Liver (tissue), 9 donors: ENCODE results near the gene FRMPD3. TPM values are rescaled to one million over a fixed set of nuclear protein-coding genes. Genes with fewer than 3 reads are reported as not detected.

Source experiments
- DNase-seq: peaks from one replicate; pipeline ENCODE4 v3.0.0-alpha.2; 2017; ENCODE audit warnings: low spot score
- H3K27ac ChIP-seq, 2 donors: one replicate each; pipeline ENCODE4 v1.7.0; 2013; ENCODE audit warnings: inconsistent platforms in 2 of 2, low read length in 2 of 2, control low read depth in 1 of 2, low read depth in 1 of 2, mild to moderate bottlenecking in 1 of 2
- H3K27me3 ChIP-seq, 4 donors: one replicate each; pipeline versions ENCODE4 v1.6.1 to v1.7.0; 2013; ENCODE audit warnings: low read length in 3 of 4, inconsistent platforms in 1 of 4, mild to moderate bottlenecking in 1 of 4, moderate library complexity in 1 of 4; ENCODE audit not compliant: control insufficient read depth in 4 of 4, insufficient read depth in 4 of 4
- H3K36me3 ChIP-seq, 4 donors: one replicate each; pipeline versions ENCODE4 v1.6.1 to v1.7.0; 2013; ENCODE audit warnings: low read length in 3 of 4, mild to moderate bottlenecking in 3 of 4, low read depth in 1 of 4, moderate library complexity in 1 of 4; ENCODE audit not compliant: control insufficient read depth in 4 of 4, insufficient read depth in 3 of 4
- H3K4me1 ChIP-seq, 4 donors: one replicate each; pipeline versions ENCODE4 v1.6.1 to v1.7.0; 2013; ENCODE audit warnings: low read length in 3 of 4, mild to moderate bottlenecking in 3 of 4, moderate library complexity in 1 of 4; ENCODE audit not compliant: control insufficient read depth in 4 of 4, insufficient read depth in 4 of 4
- H3K4me3 ChIP-seq, 3 donors: one replicate each; pipeline versions ENCODE4 v1.6.1 to v1.7.0; 2013; ENCODE audit warnings: low read length in 3 of 3, control low read depth in 1 of 3, low read depth in 1 of 3, mild to moderate bottlenecking in 1 of 3
- H3K9ac ChIP-seq, 2 donors: one replicate each; pipeline ENCODE4 v1.7.0; 2013; ENCODE audit warnings: low read length in 2 of 2, mild to moderate bottlenecking in 2 of 2, moderate library complexity in 2 of 2, control low read depth in 1 of 2, low read depth in 1 of 2
- H3K9me3 ChIP-seq, 4 donors: one replicate each; pipeline versions ENCODE4 v1.6.1 to v1.7.0; 2013; ENCODE audit warnings: low read length in 3 of 4; ENCODE audit not compliant: control insufficient read depth in 4 of 4
- ATF3 ChIP-seq: IDR thresholded peaks from 2 replicates; pipeline ENCODE4 v1.6.1; 2016; ENCODE audit warnings: antibody characterized with exemption
- CTCF ChIP-seq: fragments of 150-350 bp; IDR thresholded peaks from 2 replicates; pipeline ENCODE4 v1.5.1; 2017; ENCODE audit warnings: improper control_type of control experiment, low read depth, low read length; ENCODE audit not compliant: missing input control
- EGR1 ChIP-seq, 2 donors: IDR thresholded peaks; 2 replicates each; pipeline ENCODE4 v1.6.1; 2016 to 2018; ENCODE audit warnings: antibody characterized with exemption in 2 of 2, low read depth in 2 of 2
- FOXA1 ChIP-seq: IDR thresholded peaks from 2 replicates; pipeline ENCODE4 v1.6.1; 2016; ENCODE audit warnings: antibody characterized with exemption
- FOXA2 ChIP-seq: IDR thresholded peaks from 2 replicates; pipeline ENCODE4 v1.6.1; 2016; ENCODE audit warnings: antibody characterized with exemption
- GABPA ChIP-seq, 2 donors: IDR thresholded peaks in 1 of 2; conservative IDR thresholded peaks in 1 of 2; 2 replicates each; pipeline ENCODE4 v1.6.1; 2016; ENCODE audit warnings: antibody characterized with exemption in 2 of 2, mild to moderate bottlenecking in 1 of 2, moderate library complexity in 1 of 2
- HNF4A ChIP-seq, 2 donors: conservative IDR thresholded peaks; 2 replicates each; pipeline ENCODE4 v1.6.1; 2016; ENCODE audit warnings: antibody characterized with exemption in 2 of 2, mild to moderate bottlenecking in 2 of 2
- HNF4G ChIP-seq: IDR thresholded peaks from 2 replicates; pipeline ENCODE4 v1.6.1; 2016; ENCODE audit warnings: antibody characterized with exemption
- JUND ChIP-seq, 2 donors: IDR thresholded peaks; 2 replicates each; pipeline ENCODE4 v1.6.1; 2016; ENCODE audit warnings: antibody characterized with exemption in 2 of 2
- MAX ChIP-seq: IDR thresholded peaks from 2 replicates; pipeline ENCODE4 v1.6.1; 2016; ENCODE audit warnings: antibody characterized with exemption
- NR2F2 ChIP-seq: IDR thresholded peaks from 2 replicates; pipeline ENCODE4 v1.6.1; 2016; ENCODE audit warnings: antibody characterized with exemption
- RAD21 ChIP-seq, 2 donors: IDR thresholded peaks; 2 replicates each; pipeline ENCODE4 v1.6.1; 2016; ENCODE audit warnings: antibody characterized with exemption in 2 of 2, mild to moderate bottlenecking in 2 of 2
- REST ChIP-seq: IDR thresholded peaks from 2 replicates; pipeline ENCODE4 v1.6.1; 2016; ENCODE audit warnings: antibody characterized with exemption, mild to moderate bottlenecking
- RXRA ChIP-seq, 2 donors: IDR thresholded peaks; 2 replicates each; pipeline ENCODE4 v1.6.1; 2017 to 2018; ENCODE audit warnings: antibody characterized with exemption in 2 of 2, mild to moderate bottlenecking in 1 of 2
- TAF1 ChIP-seq: conservative IDR thresholded peaks from 2 replicates; pipeline ENCODE4 v1.6.1; 2016; ENCODE audit warnings: antibody characterized with exemption, mild to moderate bottlenecking
- YY1 ChIP-seq: IDR thresholded peaks from 2 replicates; pipeline ENCODE4 v1.6.1; 2016; ENCODE audit warnings: antibody characterized with exemption, mild to moderate bottlenecking
- ZBTB33 ChIP-seq: IDR thresholded peaks from 2 replicates; pipeline ENCODE4 v1.6.1; 2016; ENCODE audit warnings: antibody characterized with exemption
- WGBS: extraction: QIAGEN DNeasy Blood & Tissue Kit; methylation state at CpG from one replicate; pipeline ENCODE4 v1.1.7; 2013; 5-methylcytosine and 5-hydroxymethylcytosine counted together
- polyA plus RNA-seq, 2 donors: library from polyadenylated mRNA; stranded (reverse) in 1 of 2; unstranded in 1 of 2; fragments of 200-250 nt in 1 of 2; fragments of >200 nt in 1 of 2; fragmentation: Nextera tagmentation in 1 of 2; extraction: Ambion mirVana in 1 of 2; gene quantifications; one replicate each; pipeline versions ENCODE4 v1.2.1 to v1.2.3, GENCODE V29; 2013 to 2015
- total RNA-seq, 2 donors: library from RNA; depleted of rRNA; stranded (reverse); fragments of >200 nt; gene quantifications; one replicate each; pipeline ENCODE4 v1.2.3, GENCODE V29; 2014
- donor health status: healthy.
- donor health status: healthy.
- donor health status: healthy.
- donor health status: healthy.
- donor health status: healthy.

FRMPD3 gene
- total and polyA plus RNA-seq, 4 donors: under 0.01 to 0.01 TPM; not detected in 2

GRCh38 chrX:107482046-107482445 lies 32.6 kb downstream of the FRMPD3 start (continued):
- TF ChIP-seq ATF3: no peak

- Histone ChIP-seq H3K36me3 (no peaks in the 10 kb centered on the region), H3K9ac (no peak overlapping the region), H3K27me3 (peaks cover 0 to 5% (median 0%) of the 10 kb centered on the region in 4 donors), H3K4me1 (no peaks in the 10 kb centered on the region), H3K27ac (no peak overlapping the region), H3K9me3 (no peaks in the 10 kb centered on the region), H3K4me3 (no peak overlapping the region)
- TF ChIP-seq FOXA1: no peak
- no peak for TF ChIP-seq MAX
- TF ChIP-seq EGR1 (IDR thresholded peaks at IDR 0.05; ENCODE audit: low read depth in 2 of 2): no peak
- no peak for TF ChIP-seq CTCF
- DNase-seq: no peak
- 68% methylated on average over 8 of the region's 8 CpGs for WGBS
Observed at GRCh38 chrX:107484002-107484726, 34.7 kb downstream of the FRMPD3 start.

- Histone ChIP-seq H3K27ac (no peak overlapping the region), H3K4me1 (no peaks in the 10 kb centered on the region), H3K9ac (no peak overlapping the region), H3K4me3 (no peak overlapping the region), H3K36me3 (no peaks in the 10 kb centered on the region), H3K27me3 (peaks cover 0 to 4% (median 0%) of the 10 kb centered on the region in 4 donors), H3K9me3 (no peaks in the 10 kb centered on the region)
- 61% methylated on average over 6 of the region's 6 CpGs for WGBS
- DNase-seq: no peak
- TF ChIP-seq MAX: no peak
- TF ChIP-seq FOXA1: no peak
Observed at GRCh38 chrX:107485013-107485412, 35.6 kb downstream of the FRMPD3 start.

- WGBS: 82% methylated on average over 2 of the region's 2 CpGs
- Histone ChIP-seq H3K9me3 (no peaks in the 10 kb centered on the region), H3K4me1 (no peaks in the 10 kb centered on the region), H3K36me3 (no peaks in the 10 kb centered on the region), H3K4me3 (no peak overlapping the region), H3K9ac (no peak overlapping the region), H3K27me3 (peaks cover 0 to 4% (median 0%) of the 10 kb centered on the region in 4 donors), H3K27ac (no peak overlapping the region)
- DNase-seq: no peak
- TF ChIP-seq JUND (IDR thresholded peaks at IDR 0.05) (no peak), NR2F2 (no peak), RXRA (IDR thresholded peaks at IDR 0.05) (no peak), MAX (no peak), HNF4A (conservative IDR thresholded peaks at IDR 0.05) (no peak), RAD21 (IDR thresholded peaks at IDR 0.05) (no peak), ZBTB33 (no peak), YY1 (no peak), GABPA (IDR thresholded peaks at IDR 0.05 in 1 of 2, conservative IDR thresholded peaks at IDR 0.05 in 1 of 2) (no peak), REST (no peak), HNF4G (no peak), FOXA1 (no peak), FOXA2 (no peak), ATF3 (no peak), TAF1 (no peak)
Observed at GRCh38 chrX:107493141-107493540, 43.7 kb downstream of the FRMPD3 start.
